SJCRH30 (cell line): ENCODE data around the gene AAMP. TPM values are rescaled to one million over a fixed set of nuclear protein-coding genes. Genes with fewer than 3 reads are reported as not detected.

ENCODE experiments used
- DNase-seq, 2 experiments: peaks; one replicate each; pipeline ENCODE4 v3.0.0-alpha.2; 2015 to 2020
- H3K27ac ChIP-seq: fragments of 250-450 bp; sonication (Bioruptor Pico); 2 replicates; pipeline ENCODE4 v1.5.1; 2020; ENCODE audit warnings: mild to moderate bottlenecking, moderate library complexity
- H3K27me3 ChIP-seq: fragments of 250-450 bp; sonication (Bioruptor Pico); 2 replicates; pipeline ENCODE4 v1.5.1; 2020; ENCODE audit warnings: mild to moderate bottlenecking, moderate library complexity
- H3K36me3 ChIP-seq: fragments of 250-450 bp; sonication (Bioruptor Pico); 2 replicates; pipeline ENCODE4 v1.5.1; 2020; ENCODE audit warnings: mild to moderate bottlenecking, moderate library complexity
- H3K4me1 ChIP-seq: fragments of 250-450 bp; sonication (Bioruptor Pico); 2 replicates; pipeline ENCODE4 v1.5.1; 2020; ENCODE audit warnings: mild to moderate bottlenecking, moderate library complexity
- H3K4me3 ChIP-seq: fragments of 250-450 bp; sonication (Bioruptor Pico); 2 replicates; pipeline ENCODE4 v1.5.1; 2020; ENCODE audit warnings: mild to moderate bottlenecking, moderate library complexity
- H3K9me3 ChIP-seq: fragments of 250-450 bp; sonication (Bioruptor Pico); replicated peaks from 2 replicates; pipeline ENCODE4 v1.5.1; 2020; ENCODE audit warnings: mild to moderate bottlenecking, moderate library complexity
- total RNA-seq: library from RNA; depleted of rRNA; stranded (reverse); fragments of >200 nt; shearing (Covaris generic); gene quantifications from 2 replicates; pipeline ENCODE4 v1.2.3, GENCODE V29; 2014

Gene AAMP
- total RNA-seq, 1 experiment from 2014 or later, result 125 TPM

DNA sequence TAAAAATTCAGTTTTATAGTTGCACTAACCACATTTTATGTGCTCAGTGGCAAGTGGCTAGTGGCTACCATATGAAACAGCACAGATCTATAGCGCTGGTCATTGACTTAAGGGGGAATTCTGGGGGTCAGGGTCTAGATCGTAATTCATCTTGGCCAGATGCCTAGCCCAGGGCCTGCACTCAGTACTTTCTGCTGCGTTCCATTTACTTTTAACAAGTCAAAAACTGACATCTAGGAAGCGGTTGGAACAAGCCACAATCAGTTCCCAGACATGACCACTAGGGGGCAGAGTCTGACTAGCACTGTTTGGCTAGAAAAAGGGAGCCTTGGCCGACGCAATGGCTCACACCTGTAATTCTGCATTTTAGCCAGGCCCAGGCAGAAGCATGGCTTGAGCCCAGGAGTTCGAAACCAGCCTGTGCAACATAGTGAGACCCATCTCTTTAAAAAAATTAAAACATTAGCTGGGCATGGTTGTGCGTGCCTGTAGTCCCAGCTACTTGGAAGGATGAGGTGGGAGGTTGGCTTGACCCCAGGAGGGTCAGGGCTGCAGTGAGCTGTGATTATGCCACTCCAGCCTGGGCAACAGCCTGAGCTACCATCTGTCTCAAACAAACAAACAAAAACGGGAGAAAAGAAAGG lies 31.4 kb upstream of the AAMP start:
- H3K27me3 ChIP-seq, result no peaks in the 10 kb centered on the region
- peak; percentile 77 to 92 for DNase-seq
- peaks cover 4% of the 10 kb centered on the region; the same call in 1 of the 2 replicates for H3K4me1 ChIP-seq
- H3K4me3 ChIP-seq, result no peak overlapping the region
- no peak overlapping the region for H3K27ac ChIP-seq
- no peaks in the 10 kb centered on the region for H3K9me3 ChIP-seq
- H3K36me3 ChIP-seq, result no peaks in the 10 kb centered on the region

- Histone ChIP-seq H3K4me1 (peaks cover 4% of the 10 kb centered on the region; the same call in 1 of the 2 replicates), H3K4me3 (no peak overlapping the region), H3K9me3 (no peaks in the 10 kb centered on the region), H3K27me3 (no peaks in the 10 kb centered on the region), H3K36me3 (no peaks in the 10 kb centered on the region), H3K27ac (no peak overlapping the region)
- DNase-seq, result no peak
Observed at GRCh38 chr2:218300141-218300540, 30.2 kb upstream of the AAMP start.

DNA sequence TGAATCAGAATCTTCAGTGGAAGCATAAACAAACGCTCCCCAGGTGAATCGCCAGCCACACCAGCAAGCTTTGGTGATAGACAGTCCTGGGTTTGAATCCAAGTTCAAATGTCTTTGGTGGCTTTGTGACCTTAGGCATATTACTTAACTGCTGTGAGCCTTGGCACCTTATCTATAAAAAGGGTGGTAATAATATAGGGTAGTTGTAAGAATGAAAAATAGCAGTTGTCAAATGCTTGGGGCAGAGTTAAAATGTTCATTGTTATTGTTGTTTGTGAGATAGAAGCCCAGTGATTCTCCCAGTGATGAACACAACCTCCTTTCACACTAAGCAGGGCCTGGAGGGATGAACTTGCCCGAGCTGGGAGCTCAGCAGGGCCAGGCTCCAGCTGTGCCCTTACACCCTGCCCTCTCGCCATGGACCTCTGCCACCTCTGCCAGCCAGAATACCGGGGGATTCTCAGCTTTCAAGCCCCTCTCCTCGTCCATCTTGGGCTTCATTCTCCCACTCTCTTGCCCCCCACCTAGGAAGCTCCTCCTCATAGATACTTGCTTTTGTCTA lies 28.5 kb upstream of the AAMP start:
- no peak for DNase-seq
- no peaks in the 10 kb centered on the region for H3K9me3 ChIP-seq
- H3K36me3 ChIP-seq, result no peaks in the 10 kb centered on the region
- no peak overlapping the region for H3K4me3 ChIP-seq
- peaks cover 7% of the 10 kb centered on the region; the same call in 1 of the 2 replicates for H3K4me1 ChIP-seq
- H3K27me3 ChIP-seq, result no peaks in the 10 kb centered on the region
- H3K27ac ChIP-seq, result no peak overlapping the region

- H3K27ac ChIP-seq, result no peak overlapping the region
- no peak overlapping the region for H3K4me3 ChIP-seq
- peaks cover 7% of the 10 kb centered on the region; the same call in 1 of the 2 replicates for H3K4me1 ChIP-seq
- no peaks in the 10 kb centered on the region for H3K36me3 ChIP-seq
- H3K27me3 ChIP-seq, result no peaks in the 10 kb centered on the region
- no peak for DNase-seq
- H3K9me3 ChIP-seq, result no peaks in the 10 kb centered on the region
Observed at GRCh38 chr2:218296847-218297246, 26.9 kb upstream of the AAMP start.

DNA sequence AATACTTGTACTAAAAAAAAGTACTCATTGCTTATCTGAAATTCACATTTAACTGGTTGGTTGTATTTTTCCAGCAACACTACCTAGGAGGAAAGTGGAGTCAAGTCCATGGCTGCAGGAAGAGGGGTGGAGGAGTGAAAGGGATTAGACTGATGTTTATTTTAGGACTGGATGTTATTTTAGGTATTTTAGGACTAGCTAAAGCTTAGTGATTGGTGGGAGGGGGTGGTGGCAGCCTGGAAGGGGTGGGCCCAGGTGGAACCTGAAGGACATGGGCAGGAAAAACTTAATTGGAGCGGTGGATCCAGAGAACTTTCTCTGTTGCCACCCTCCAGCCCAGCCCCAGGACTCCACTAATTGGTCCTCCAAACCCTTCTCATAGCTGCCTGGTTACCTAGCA lies 26.3 kb upstream of the AAMP start:
- Histone ChIP-seq H3K27me3 (no peaks in the 10 kb centered on the region), H3K27ac (no peak overlapping the region)

DNA sequence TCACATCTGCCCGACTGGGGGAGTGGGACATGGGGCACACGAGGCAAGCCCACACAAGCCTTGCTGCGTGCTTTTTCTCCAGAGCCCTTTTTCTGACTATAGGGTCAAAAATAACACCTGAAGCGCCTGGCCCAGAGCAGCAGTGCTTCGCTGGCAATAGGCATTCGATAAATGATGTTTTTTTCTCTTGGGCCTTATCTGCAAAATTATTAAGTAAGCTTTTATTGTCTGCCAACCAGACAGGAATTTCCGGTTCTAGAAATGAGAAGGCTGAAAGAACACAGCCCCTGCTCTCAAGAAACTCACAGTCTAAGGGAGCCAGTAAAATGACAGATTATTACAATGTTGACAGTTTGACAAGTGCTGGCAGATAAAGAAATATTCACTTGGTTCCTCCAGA lies 25.1 kb upstream of the AAMP start:
- H3K9me3 ChIP-seq, result no peaks in the 10 kb centered on the region
- DNase-seq, result no peak
- no peaks in the 10 kb centered on the region for H3K36me3 ChIP-seq
- H3K27ac ChIP-seq, result no peak overlapping the region
- no peak overlapping the region for H3K4me3 ChIP-seq
- no peaks in the 10 kb centered on the region for H3K27me3 ChIP-seq
- H3K4me1 ChIP-seq, result peaks cover 7% of the 10 kb centered on the region; the same call in 1 of the 2 replicates

More for the DNA sequence above, 26.3 kb upstream of the AAMP start:
- Histone ChIP-seq H3K9me3 (no peaks in the 10 kb centered on the region), H3K4me3 (no peak overlapping the region), H3K4me1 (peaks cover 7% of the 10 kb centered on the region; the same call in 1 of the 2 replicates), H3K36me3 (no peaks in the 10 kb centered on the region)
- no peak for DNase-seq

GRCh38 chr2:218294430-218295022 lies 24.6 kb upstream of the AAMP start:
- DNase-seq, result no peak
- Histone ChIP-seq H3K4me1 (peaks cover 7% of the 10 kb centered on the region; the same call in 1 of the 2 replicates), H3K4me3 (no peak overlapping the region), H3K9me3 (no peaks in the 10 kb centered on the region), H3K27me3 (no peaks in the 10 kb centered on the region), H3K36me3 (no peaks in the 10 kb centered on the region), H3K27ac (no peak overlapping the region)

- Histone ChIP-seq H3K4me3 (no peak overlapping the region), H3K4me1 (peaks cover 7% of the 10 kb centered on the region; the same call in 1 of the 2 replicates), H3K27ac (no peak overlapping the region), H3K9me3 (no peaks in the 10 kb centered on the region), H3K36me3 (no peaks in the 10 kb centered on the region), H3K27me3 (no peaks in the 10 kb centered on the region)
- no peak for DNase-seq
Observed at GRCh38 chr2:218293715-218294429, 23.9 kb upstream of the AAMP start.

DNA sequence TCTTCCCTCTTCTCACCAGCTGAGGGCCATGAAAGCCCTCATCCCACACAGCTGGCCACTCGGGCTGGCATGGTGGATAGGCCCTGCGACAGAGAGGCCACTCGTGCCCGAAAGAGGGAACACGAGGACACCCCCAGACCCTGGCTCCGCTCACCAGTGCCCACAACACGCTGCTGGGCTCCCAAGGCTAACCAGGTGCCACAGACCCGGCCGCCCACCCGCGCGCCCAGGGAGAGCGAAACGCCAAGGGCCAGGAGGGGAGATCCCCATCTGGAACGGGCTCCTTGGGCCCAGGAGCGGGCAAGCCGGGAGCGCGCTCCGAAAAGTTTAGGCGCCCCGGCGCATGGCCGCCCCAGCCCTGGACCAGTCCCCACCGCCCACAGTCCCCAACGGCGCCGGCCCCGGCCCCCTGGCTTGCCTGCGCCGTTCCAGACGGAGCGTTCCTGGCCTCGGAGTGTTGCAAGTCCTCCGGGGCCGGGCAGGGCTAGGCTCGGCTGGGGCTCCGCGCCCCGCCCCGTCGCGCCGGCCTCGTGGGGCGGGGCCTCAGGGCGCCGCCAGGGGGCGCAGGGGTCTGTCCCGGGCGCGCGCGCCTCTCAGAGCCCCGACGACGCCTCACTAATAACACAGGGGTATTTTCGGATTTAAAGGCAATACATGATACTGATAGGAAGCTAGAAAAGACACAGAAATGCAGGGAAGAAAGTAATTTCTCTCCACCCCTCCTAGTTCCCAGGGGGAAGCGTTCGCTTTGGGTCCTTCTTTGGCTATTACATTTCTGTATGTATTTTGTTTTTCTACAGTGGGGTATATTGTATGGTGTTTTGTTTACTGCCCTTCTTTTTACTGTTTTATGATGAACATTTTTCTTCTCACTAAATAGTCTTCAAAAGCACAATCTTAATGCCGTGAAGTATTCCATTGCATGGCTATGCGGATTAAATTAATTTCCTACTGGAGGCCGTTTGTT lies 22.4 kb upstream of the AAMP start, which contains the start of gene TMBIM1:
TMBIM1 (minus strand) TSS at position 456 of the 967 bp plus-strand sequence. CDS start 10,362 bp downstream, outside the sequence.
- Histone ChIP-seq H3K27ac (no peak within 1 kb of the TSS), H3K27me3 (no peaks in the 10 kb centered on the region), H3K4me3 (no peak within 1 kb of the TSS), H3K9me3 (no peaks in the 10 kb centered on the region), H3K36me3 (no peaks in the 10 kb centered on the region), H3K4me1 (peaks cover 11% of the 10 kb centered on the region; the same call in 1 of the 2 replicates)
- DNase-seq, result no peak

- DNase-seq, result no peak
- Histone ChIP-seq H3K36me3 (no peaks in the 10 kb centered on the region), H3K9me3 (no peaks in the 10 kb centered on the region), H3K4me3 (no peak overlapping the region), H3K27ac (no peak overlapping the region), H3K27me3 (no peaks in the 10 kb centered on the region), H3K4me1 (peaks cover 7% of the 10 kb centered on the region; the same call in 1 of the 2 replicates)
Observed at GRCh38 chr2:218291318-218292047, 21.5 kb upstream of the AAMP start.

- peaks cover 10% of the 10 kb centered on the region for H3K4me1 ChIP-seq
- H3K4me3 ChIP-seq, result no peak overlapping the region
- H3K27ac ChIP-seq, result no peak overlapping the region
Observed at GRCh38 chr2:218290316-218291261, 20.7 kb upstream of the AAMP start.

GRCh38 chr2:218289639-218290315 lies 19.8 kb upstream of the AAMP start:
- no peaks in the 10 kb centered on the region for H3K36me3 ChIP-seq
- H3K27me3 ChIP-seq, result no peaks in the 10 kb centered on the region
- no peak overlapping the region for H3K4me3 ChIP-seq
- H3K27ac ChIP-seq, result no peak overlapping the region
- no peaks in the 10 kb centered on the region for H3K9me3 ChIP-seq
- no peak for DNase-seq
- H3K4me1 ChIP-seq, result peaks cover 17% of the 10 kb centered on the region

More at GRCh38 chr2:218290316-218291261, 20.7 kb upstream of the AAMP start:
- H3K27me3 ChIP-seq, result no peaks in the 10 kb centered on the region
- no peaks in the 10 kb centered on the region for H3K36me3 ChIP-seq
- H3K9me3 ChIP-seq, result no peaks in the 10 kb centered on the region
- no peak for DNase-seq
